ENCODE results near the gene CAPN9.

The CAPN9 gene

DNA sequence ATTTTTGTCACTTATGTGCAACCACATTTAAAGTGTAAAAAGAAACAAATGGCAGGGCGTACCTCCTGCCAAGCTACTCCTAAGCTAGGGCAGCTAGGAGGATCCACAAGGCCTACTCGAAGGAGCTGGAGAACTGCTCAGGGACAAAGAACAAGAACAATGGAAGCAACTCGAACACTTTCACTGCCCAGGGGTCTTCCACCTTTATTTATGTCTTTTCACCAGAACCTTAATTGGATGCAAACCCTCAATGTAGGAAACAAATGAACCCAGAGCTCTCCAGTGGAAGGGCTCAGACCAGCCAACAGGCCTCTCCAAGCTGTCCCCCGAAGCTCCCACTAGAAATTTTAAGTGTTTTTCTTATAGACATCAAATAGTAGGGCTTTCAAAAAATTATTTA is 81.2 kb downstream of the CAPN9 start:
- Histone ChIP-seq H3K4me1 (peaks cover 29 to 35% (median 30%) of the 10 kb centered on the region in 10 experiments), H3K9me3 (replicated peaks in 1 of 11) (peaks cover 8 to 19% (median 11%) of the 10 kb centered on the region in 11 experiments; a peak in 14 of 22 replicates), H3K27ac (no peak overlapping the region), H4K20me1 (no peaks in the 10 kb centered on the region), H3K4me3 (no peak overlapping the region), H3K27me3 (no peaks in the 10 kb centered on the region), H3K4me2 (no peak overlapping the region), H3K36me3 (no peaks in the 10 kb centered on the region), H3K9ac (no peak overlapping the region)
- no peak for TF ChIP-seq Cebpa-rat (IDR thresholded peaks at IDR 0.05)

GRCh38 chr1:230831771-230832170 is 84.6 kb downstream of the CAPN9 start:
- no peak overlapping the region for H3K9ac ChIP-seq
- no peaks in the 10 kb centered on the region for H4K20me1 ChIP-seq
- peaks cover 0 to 2% (median 0%) of the 10 kb centered on the region in 11 experiments; a peak in 1 of 22 replicates for H3K36me3 ChIP-seq
- no peak overlapping the region for H3K27ac ChIP-seq
- H3K4me2 ChIP-seq: no peak overlapping the region
- H3K27me3 ChIP-seq: no peaks in the 10 kb centered on the region
- no peak overlapping the region for H3K4me3 ChIP-seq
- H3K9me3 ChIP-seq (replicated peaks in 1 of 11): peaks cover 8 to 19% (median 11%) of the 10 kb centered on the region in 11 experiments; a peak in 14 of 22 replicates
- no peak for TF ChIP-seq Cebpa-rat (IDR thresholded peaks at IDR 0.05)
- H3K4me1 ChIP-seq: peaks cover 0 to 8% (median 0%) of the 10 kb centered on the region in 10 experiments; a peak in 2 of 20 replicates

GRCh38 chr1:230832476-230832875 is 85.3 kb downstream of the CAPN9 start:
- no peak for TF ChIP-seq Cebpa-rat (IDR thresholded peaks at IDR 0.05)
- peaks cover 8 to 19% (median 11%) of the 10 kb centered on the region in 11 experiments; a peak in 14 of 22 replicates for H3K9me3 ChIP-seq (replicated peaks in 1 of 11)
- peaks cover 0 to 5% (median 0%) of the 10 kb centered on the region in 11 experiments; a peak in 2 of 22 replicates for H3K36me3 ChIP-seq
- peaks cover 0 to 8% (median 0%) of the 10 kb centered on the region in 10 experiments; a peak in 2 of 20 replicates for H3K4me1 ChIP-seq
- no peaks in the 10 kb centered on the region for H4K20me1 ChIP-seq
- H3K27me3 ChIP-seq: no peaks in the 10 kb centered on the region
- no peak overlapping the region for H3K27ac ChIP-seq
- H3K4me3 ChIP-seq: no peak overlapping the region
- H3K9ac ChIP-seq: no peak overlapping the region
- 0 out of 22 replicates have a peak overlapping the region, but pooled peaks of 1 of the 11 experiments have one; percentile 19 for H3K4me2 ChIP-seq

GRCh38 chr1:230833511-230833910 is 86.3 kb downstream of the CAPN9 start:
- Histone ChIP-seq H3K9me3 (replicated peaks in 1 of 11) (peaks cover 8 to 19% (median 11%) of the 10 kb centered on the region in 11 experiments; a peak in 14 of 22 replicates), H3K27me3 (no peaks in the 10 kb centered on the region), H3K4me1 (peaks cover 0 to 8% (median 0%) of the 10 kb centered on the region in 10 experiments; a peak in 2 of 20 replicates), H3K4me3 (no peak overlapping the region), H3K4me2 (no peak overlapping the region), H4K20me1 (no peaks in the 10 kb centered on the region), H3K36me3 (peaks cover 0 to 12% (median 8%) of the 10 kb centered on the region in 11 experiments; a peak in 15 of 22 replicates), H3K27ac (no peak overlapping the region), H3K9ac (no peak overlapping the region)
- no peak for TF ChIP-seq Cebpa-rat (IDR thresholded peaks at IDR 0.05)

GRCh38 chr1:230834292-230834691 is 87.1 kb downstream of the CAPN9 start:
- peaks cover 0 to 20% (median 16%) of the 10 kb centered on the region in 11 experiments; a peak in 16 of 22 replicates for H3K36me3 ChIP-seq
- H3K4me3 ChIP-seq: no peak overlapping the region
- H3K9me3 ChIP-seq (replicated peaks in 1 of 11): peaks cover 8 to 19% (median 11%) of the 10 kb centered on the region in 11 experiments; a peak in 14 of 22 replicates
- H4K20me1 ChIP-seq: no peaks in the 10 kb centered on the region
- TF ChIP-seq Cebpa-rat (IDR thresholded peaks at IDR 0.05): no peak
- no peaks in the 10 kb centered on the region for H3K27me3 ChIP-seq
- H3K27ac ChIP-seq: no peak overlapping the region
- peaks cover 0 to 8% (median 0%) of the 10 kb centered on the region in 10 experiments; a peak in 2 of 20 replicates for H3K4me1 ChIP-seq
- H3K9ac ChIP-seq: no peak overlapping the region
- H3K4me2 ChIP-seq: no peak overlapping the region

GRCh38 chr1:230836347-230836746 is 89.2 kb downstream of the CAPN9 start:
- no peak for TF ChIP-seq Cebpa-rat (IDR thresholded peaks at IDR 0.05)
- peaks cover 6 to 33% (median 26%) of the 10 kb centered on the region in 11 experiments; a peak in 18 of 22 replicates for H3K36me3 ChIP-seq
- no peak overlapping the region for H3K4me2 ChIP-seq

GRCh38 chr1:230836793-230837192 is 89.6 kb downstream of the CAPN9 start:
- H3K4me1 ChIP-seq: peaks cover 0 to 8% (median 0%) of the 10 kb centered on the region in 10 experiments; a peak in 2 of 20 replicates
- no peak overlapping the region for H3K4me3 ChIP-seq
- H3K4me2 ChIP-seq: no peak overlapping the region
- H3K36me3 ChIP-seq: peaks cover 9 to 37% (median 30%) of the 10 kb centered on the region in 11 experiments; a peak in 18 of 22 replicates
- no peaks in the 10 kb centered on the region for H3K27me3 ChIP-seq
- H4K20me1 ChIP-seq: no peaks in the 10 kb centered on the region
- no peak overlapping the region for H3K27ac ChIP-seq
- H3K9ac ChIP-seq: no peak overlapping the region
- TF ChIP-seq Cebpa-rat (IDR thresholded peaks at IDR 0.05): no peak
- peaks cover 0 to 6% (median 0%) of the 10 kb centered on the region in 11 experiments; a peak in 6 of 22 replicates for H3K9me3 ChIP-seq (replicated peaks in 1 of 11)

More at GRCh38 chr1:230836347-230836746, 89.2 kb downstream of the CAPN9 start:
- Histone ChIP-seq H3K9ac (no peak overlapping the region), H4K20me1 (no peaks in the 10 kb centered on the region), H3K27ac (no peak overlapping the region), H3K27me3 (no peaks in the 10 kb centered on the region), H3K9me3 (replicated peaks in 1 of 11) (peaks cover under 1 to 10% (median 3%) of the 10 kb centered on the region in 11 experiments; a peak in 12 of 22 replicates), H3K4me3 (no peak overlapping the region), H3K4me1 (peaks cover 0 to 8% (median 0%) of the 10 kb centered on the region in 10 experiments; a peak in 2 of 20 replicates)

DNA sequence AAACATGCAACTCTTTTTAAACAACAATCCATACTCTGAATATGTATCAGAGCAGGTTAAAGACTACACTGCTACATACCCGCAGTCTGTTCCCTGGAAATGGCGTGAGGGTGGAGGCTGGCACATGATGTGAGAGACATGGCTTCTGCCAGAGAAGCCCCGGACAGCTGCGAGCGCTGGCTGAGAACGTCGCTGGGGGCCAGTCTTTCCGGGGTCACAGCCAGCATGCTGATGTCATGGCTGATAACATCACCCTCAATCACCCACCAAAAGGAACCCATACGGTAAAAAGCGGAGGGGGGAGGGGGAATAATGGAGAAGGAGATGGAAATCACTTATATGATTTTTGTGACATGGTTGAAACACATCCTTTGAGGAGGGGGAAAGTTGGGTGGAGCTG is 92.0 kb downstream of the CAPN9 start:
- H3K36me3 ChIP-seq: peaks cover 19 to 58% (median 53%) of the 10 kb centered on the region in 11 experiments; a peak in 20 of 22 replicates
- H3K4me2 ChIP-seq: no peak overlapping the region
- H3K27ac ChIP-seq: no peak overlapping the region
- no peak for TF ChIP-seq Cebpa-rat (IDR thresholded peaks at IDR 0.05)
- H4K20me1 ChIP-seq: no peaks in the 10 kb centered on the region
- no peak overlapping the region for H3K4me3 ChIP-seq
- no peaks in the 10 kb centered on the region for H3K4me1 ChIP-seq
- H3K27me3 ChIP-seq: no peaks in the 10 kb centered on the region
- H3K9me3 ChIP-seq (replicated peaks in 1 of 11): no peaks in the 10 kb centered on the region; a peak in 1 of 22 replicates
- H3K9ac ChIP-seq: no peak overlapping the region

GRCh38 chr1:230842801-230843200 is 95.6 kb downstream of the CAPN9 start:
- peaks cover 0 to 3% (median 1%) of the 10 kb centered on the region in 10 experiments; a peak in 5 of 20 replicates for H3K4me1 ChIP-seq
- H3K27ac ChIP-seq: no peak overlapping the region
- peaks cover 0 to 5% (median 0%) of the 10 kb centered on the region in 11 experiments; a peak in 3 of 22 replicates for H3K9me3 ChIP-seq (replicated peaks in 1 of 11)
- no peak overlapping the region for H3K4me2 ChIP-seq
- H3K9ac ChIP-seq: no peak overlapping the region
- no peaks in the 10 kb centered on the region for H3K27me3 ChIP-seq
- peaks cover 19 to 62% (median 51%) of the 10 kb centered on the region in 11 experiments; a peak in 20 of 22 replicates for H3K36me3 ChIP-seq
- TF ChIP-seq Cebpa-rat (IDR thresholded peaks at IDR 0.05): no peak
- H4K20me1 ChIP-seq: no peaks in the 10 kb centered on the region
- H3K4me3 ChIP-seq: no peak overlapping the region

Measured in BLaER1 treated with 17β-estradiol and CSF1 and Interleukin-3, amounts not matched to agents 10 nM and 100 nM (cell line).